DMS53 treated with DMSO at 0.1 percent for 48 hours (cell line): ENCODE results near the gene TMEM107.

Experiments used
- DNase-seq: peaks from one replicate; lab custom pipeline; 2025; ENCODE audit not compliant: unreplicated experiment; lab: John Stamatoyannopoulos, UW

TMEM107 gene

DNA sequence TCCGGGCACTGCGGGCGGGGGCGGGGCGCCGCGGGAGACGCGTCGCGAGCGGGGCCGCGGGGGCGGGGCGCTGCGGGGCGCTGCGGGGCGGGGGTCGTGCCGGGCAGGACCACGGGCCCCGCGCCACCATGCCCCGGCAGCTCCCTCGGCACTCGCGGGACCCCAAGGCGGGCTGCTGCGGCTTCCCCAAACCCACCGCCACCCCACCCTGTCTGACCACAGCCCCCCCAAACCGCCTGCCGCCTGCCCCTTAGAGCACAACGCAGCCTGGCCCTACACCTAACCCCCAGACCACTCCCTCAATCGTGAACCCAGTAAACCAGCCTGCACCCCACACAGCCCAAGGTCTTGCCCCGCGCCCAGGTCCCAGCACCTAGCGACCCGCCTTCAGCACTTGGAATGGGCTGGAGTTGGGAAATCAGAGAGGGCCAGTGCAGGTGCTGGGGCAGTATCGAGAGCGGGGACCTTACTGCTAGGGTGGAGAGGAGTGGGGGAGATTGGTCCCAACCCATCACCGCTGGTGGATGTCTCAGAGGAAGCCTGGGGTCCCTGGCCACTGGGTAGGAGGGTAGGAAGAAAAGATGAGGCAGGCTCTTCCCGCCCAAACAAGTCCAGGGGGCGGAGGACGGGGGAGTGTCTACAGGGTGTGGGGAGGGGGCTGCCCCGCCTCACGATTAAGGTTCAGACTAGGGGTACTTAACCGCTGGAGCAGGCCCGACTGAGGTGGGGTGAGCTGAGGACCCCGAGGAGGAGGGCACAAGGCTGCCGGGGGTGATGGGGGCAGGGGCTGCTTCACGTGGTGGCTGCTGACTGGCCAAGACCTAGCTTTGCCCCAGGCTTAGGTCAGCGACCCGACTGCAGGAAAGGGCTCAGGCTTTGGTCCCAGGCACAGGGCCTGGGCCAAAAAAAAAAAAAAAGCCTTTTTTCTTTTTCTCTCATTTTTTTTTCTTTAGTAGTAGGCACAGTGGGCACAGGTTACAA is 12.9 kb downstream of the TMEM107 start:
- DNase-seq = peak; percentile 24

DNA sequence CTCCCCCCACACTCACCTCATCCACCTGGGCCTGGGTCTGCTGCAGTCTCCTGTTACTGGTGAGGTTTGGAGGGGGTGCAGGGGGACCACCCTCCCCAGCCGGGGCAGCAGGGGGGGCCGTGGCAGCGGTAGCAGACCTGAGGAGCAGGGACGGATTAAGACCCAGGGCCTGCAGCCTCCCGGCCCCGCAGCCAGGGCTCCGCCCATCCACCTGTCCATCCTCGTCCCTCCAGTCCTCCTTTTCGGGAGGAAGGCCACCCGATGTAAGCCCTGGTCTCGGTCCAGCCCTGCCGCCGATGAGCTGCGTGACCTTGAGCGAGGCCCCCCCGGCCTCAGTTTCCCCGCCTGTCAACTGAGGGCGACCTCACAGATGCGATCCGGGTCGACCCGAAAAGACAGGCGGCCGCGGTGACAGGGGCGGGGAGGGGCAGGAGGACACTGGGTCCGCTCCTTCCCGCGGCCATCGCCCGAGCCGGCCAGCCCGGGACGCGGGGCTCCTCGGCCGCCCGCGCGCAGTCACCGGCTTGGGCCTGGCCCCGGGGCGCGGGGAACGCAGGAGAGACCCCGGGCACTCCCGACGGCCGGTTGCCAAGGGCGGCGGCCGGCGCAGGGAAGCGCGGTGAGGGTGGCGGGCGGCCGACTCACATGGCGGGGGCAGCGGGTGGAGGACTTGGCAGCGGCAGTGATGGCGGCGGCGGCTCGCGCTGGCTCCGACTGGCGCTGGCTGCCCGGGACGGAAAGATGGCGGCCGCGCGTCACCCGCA is 13.8 kb downstream of the TMEM107 start, which contains the start of gene VAMP2:
TSS of gene VAMP2 (minus strand) at position 716 of the 764 bp plus-strand sequence. CDS start at position 647, 69 bp downstream.
- DNase-seq = peak; percentile 58

DNA sequence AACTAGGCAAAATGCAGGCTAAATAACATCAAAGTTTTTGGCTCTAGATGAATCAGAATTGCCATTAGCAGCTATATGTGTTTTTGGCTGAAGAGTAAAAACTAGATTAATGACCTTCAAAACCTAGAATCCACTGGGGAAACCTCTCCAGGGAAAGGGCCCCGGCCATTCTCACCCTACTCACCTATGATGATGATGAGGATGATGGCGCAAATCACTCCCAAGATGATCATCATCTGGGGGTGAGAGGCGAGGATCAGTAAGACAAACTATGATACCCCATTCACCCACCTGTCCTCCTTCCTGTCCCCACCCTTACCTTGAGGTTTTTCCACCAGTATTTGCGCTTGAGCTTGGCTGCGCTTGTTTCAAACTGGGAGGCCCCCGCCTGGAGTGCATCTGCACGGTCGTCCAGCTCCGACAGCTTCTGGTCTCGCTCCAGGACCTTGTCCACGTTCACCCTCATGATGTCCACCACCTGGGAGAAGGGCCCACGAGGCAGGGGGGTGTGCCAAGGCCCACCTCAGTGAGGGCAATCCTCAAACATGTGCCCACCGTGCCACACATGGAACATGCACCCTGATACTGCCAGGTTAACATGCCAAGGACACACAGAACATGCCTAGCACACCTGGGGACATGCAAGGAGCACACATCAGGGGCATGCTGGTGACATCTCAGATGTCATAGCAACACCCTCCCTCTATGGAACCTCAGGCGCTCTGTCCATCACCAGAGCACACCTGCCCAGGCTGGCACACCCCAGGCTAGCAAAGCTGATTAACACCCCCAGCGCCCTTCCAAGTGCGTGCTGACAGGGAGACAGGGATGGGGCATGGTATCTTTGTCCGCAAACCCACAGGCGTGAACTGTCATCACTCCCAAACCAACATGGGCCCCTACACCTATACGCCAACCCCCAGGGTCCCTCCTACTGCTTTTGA is 14.6 kb downstream of the TMEM107 start:
- DNase-seq = no peak

DNA sequence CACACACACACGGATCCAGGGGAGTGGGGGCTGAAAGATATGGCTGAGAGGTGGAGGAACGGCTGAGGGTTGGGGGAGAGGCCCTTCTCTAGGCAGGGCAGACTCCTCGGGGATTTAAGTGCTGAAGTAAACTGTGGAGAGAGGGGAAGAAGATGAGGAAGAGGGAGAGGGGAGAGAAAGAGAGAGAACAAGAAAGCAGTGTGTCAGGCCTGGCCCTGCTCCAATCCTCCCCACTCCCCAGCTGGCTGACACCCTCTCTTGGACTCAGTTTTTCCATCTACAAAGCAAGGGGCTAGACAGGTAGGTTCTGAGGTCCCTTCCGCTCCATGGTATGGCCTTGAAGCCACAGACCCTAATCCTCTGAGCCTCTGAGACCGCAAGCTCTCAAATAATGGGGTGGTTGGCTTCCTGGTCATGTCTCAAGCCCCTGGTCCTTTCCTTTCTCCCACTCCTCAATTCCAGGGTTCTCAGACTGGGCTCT is 15.4 kb downstream of the TMEM107 start:
- DNase-seq = no peak

DNA sequence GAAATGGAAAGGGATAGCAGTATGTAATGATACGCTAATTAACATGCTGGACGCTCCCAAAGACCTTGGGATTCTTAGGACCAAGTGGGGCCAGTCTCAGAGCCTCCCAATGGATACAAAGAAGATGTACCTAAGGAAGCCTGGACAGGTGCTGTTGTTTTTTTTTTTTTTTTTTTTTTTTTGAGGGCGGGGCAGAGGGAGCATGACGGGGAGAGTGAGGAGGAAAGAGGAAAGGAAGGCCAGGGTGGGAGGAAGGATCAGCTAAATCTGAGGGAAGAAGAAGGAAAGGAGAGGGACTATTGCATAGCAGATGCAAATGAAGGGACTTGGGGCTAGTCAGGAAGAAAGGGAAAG is 16.0 kb downstream of the TMEM107 start:
- no peak for DNase-seq

DNA sequence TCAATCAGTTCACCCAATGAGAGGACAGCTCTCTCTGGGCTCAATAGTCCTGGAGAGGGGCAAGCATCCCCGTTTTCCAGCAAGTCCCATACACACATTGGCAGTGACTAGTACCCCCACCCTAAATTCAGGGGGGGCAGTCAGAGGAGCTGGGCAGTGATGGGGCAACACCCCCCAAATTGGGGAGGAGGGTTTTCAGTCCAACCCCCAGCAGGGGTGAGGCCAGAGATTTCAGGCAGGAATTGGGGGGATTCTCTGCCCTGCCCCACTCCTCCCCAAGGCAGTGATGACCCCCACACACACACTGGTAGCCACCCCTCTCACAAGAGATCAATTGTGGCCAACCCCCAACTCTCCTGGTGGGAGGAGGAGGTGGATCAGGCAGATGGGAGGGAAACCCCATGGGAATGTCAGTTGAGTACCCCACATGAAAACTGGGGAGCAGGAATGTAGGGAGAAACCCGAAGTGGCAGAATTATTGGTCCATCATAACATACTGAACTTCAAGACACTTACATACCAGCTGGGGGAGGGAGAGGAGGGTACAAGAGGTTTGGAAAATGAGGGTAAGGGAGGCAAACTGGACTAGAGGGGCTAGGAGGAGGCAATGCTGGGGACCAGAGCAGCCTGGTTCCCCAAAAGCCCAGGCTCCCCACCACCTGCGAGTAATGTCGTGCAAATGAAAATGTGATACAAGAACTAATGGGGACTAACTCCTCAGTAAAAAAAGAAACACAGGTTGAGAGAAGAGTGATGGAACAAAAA is 16.5 kb downstream of the TMEM107 start:
- no peak for DNase-seq

DNA sequence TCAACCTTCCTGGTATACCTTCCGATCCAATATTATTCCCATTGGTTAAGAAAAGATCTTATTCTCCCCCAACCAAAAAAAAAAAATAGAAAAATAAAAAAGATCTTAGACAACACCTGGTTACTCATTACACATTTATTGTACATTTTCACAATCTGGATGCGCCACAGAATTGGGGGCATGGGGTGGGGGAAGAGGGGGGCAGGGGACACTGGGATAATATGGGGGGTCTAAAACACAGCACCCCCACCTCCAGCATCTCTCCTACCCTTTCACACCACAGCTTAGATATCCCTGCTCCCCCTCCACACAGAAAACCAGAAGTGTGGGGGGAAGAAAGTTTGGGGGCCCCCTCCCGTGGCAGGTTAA is 17.2 kb downstream of the TMEM107 start:
- DNase-seq = no peak

DNA sequence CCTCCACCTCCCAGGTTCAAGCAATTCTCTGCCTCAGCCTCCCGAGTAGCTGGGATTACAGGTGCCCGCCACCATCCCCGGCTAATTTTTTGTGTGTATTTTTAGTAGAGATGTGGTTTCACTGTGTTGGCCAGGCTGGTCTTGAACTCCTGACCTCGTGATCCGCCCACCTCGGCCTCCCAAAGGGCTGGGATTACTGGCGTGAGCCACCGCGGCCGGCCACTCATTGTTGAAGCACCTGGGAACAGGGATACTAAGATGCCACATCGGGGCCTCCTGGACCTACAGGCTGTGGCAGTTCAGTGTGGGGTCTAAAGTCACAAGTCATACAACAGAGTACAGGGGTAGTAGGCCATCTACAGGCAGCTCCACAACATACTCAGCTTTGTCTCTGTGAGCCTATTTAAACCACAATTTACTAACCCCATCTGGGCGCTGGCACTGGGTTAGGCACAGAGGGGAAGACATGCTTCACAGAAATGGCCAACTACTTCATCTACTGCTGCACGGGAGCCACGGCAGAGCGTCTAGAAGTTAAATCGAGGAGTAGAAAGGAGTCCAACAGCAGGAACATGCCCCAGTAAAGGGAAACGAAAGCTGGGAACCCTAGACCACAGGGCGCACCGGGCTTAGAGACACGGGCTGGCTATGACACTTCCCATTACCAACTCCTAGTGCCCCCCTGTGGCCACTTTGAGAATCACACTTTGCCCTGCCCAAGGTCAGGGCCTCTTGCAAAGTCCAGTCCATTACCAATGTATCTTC is 17.7 kb downstream of the TMEM107 start:
- peak; percentile 95 for DNase-seq

DNA sequence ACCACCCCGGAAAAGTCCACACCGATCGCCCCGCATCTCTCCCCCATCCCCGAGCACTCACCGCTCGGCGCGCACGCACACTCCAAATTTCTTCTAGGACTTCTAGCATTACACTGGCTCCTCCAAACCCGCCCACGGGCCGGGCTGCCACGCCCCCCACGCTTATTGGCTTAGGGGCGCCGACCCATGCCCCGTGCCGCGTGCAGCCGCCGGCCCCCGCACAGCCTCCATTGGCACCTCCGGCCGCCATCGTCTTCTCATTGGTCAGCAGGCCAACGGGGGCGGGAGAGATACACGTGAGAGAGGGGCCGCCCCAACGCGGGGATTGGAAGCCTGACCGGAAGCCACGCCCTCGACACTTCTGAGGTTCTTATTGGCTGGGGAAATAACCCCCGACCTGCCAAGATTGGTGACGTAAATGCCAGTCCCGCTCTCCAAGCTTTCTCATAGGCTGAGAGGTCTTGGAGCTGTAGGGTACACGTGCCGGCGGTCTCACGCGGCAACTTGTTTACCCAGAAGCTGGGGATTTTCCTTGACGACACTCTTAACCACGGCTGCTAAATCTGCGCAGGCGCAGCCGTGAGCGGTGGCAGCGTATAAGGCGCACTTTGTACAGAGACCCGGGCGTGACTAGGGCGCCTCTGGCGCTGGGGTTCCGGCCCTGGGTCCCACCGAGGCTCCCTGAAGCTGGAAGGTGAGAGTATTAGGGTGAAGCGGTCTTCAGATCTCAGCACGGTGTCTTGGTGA is 19.8 kb downstream of the TMEM107 start:
- peak; percentile 100 for DNase-seq

DNA sequence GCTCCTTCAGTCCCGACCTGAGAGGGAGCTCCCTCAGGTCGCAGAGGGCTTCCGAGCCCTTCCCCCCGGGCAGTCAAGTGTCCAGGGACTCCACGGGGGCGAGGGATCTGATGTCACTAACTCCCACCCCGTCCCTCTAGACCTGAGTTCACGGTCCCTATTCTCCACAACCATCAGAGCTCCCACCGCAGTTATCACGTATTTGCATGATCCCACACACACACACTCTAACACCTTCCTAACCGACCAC is 20.3 kb downstream of the TMEM107 start:
- no peak for DNase-seq

DNA sequence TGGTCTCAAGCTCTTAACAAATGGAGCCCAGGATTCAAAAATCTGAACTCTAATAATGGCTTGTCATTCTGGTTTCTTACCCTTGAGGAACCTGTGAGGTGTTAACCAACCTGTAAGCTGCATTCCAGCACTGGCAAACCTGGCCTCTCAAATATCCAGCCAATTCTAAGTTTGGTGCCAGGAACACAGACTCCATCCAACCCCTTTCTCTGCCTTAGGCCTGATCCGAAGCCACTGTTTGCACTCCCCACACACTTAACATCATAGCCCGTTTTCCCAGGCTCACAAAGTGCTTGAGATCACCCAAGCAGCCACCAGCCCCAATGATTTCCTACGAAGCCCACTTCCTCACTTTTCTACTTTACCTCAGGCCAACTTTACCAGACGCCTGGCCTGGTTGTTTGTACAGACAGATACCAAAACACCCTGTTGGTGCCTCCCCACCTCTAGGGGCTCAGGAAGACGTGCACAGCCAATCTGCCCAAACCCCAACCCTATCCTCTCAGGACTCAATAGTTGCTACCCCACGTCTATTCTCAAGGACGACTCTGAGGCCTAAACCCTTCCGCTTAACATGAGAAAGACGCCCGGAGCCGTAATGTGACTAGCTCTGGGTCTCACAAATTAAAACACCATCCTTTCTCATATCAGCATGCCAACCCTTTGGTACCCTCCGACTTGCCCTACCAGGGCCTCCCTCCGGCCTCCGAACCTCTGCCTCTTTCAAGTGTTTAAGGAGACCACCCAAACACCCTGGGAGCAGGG is 20.8 kb downstream of the TMEM107 start:
- no peak for DNase-seq

DNA sequence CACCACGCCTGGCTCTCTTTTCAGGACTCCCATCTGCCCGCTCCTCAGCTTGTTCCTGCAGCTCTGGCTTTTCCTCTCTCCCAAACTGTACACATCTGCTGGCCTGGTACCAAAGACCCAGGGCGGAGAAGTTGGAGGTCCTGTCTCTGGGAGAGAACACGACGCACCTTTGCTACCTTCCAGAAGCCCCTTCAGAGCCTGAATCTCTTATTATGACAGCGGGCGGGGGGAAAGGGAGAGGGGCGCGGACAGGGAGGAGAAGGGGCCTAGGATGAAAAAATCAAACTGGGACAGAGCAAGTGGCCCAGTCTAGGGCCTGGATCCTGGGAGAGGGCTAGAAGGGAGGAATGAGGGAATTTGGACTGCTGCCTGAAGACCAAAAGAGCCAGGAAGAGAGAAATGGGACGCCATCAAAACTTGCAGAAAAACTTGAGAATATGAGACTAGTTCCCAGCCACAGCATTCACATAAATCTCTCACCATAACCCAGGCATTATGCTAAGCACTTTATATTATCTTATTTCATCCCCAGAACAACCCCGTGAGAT is 21.5 kb downstream of the TMEM107 start:
- DNase-seq = no peak

DNA sequence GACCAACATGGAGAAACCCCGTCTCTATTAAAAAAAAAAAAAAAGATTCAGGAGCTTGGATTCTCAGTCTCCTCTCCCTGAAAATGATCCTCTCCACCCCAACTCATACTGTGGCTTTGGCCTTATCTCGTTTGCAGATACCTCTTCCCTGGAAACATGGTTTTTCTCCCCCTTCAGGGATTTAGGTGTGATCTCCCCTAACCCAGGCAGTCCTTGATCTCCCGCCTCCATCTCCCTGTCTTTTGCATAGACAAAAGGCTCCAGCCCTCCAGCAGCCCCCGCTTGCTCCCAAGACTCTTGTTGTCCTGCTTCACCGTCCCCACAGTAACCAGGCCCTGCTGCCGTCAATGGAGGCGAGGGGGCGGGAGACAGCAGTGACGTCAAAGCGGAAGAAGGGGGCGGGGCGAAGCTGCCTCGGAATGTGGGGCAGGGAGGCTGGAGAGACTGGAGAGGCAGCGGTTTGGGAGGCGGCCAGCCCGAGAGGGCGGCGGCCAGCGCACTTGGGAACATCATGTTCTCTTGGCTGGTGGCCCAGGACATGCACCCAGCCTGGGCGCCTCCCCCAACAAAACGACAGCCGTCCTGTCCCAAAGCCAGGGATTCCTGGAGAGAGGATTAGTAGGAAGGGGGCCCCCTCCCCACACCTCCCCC is 22.1 kb downstream of the TMEM107 start:
- peak; percentile 56 for DNase-seq

DNA sequence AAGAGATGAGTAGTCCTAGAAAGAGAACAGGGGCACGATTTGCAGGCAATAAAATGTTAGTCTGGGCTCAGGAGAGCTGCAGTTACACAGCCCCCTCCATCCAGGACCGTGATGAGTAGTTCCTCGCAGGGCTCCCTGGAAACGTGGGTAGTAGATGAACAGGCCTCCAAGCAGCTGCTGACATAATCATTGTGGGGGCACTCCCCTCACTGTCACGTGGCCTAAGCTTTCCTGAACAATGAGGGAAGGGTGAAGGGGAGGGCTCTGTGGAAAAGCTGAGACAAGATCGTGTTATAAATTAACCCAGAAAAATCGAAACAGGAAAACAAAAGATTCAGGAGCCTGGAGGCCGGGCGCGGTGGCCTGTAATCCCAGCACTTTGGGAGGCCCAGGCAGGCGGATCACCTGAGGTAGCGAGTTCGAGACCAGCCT is 22.6 kb downstream of the TMEM107 start:
- peak; percentile 96 for DNase-seq

DNA sequence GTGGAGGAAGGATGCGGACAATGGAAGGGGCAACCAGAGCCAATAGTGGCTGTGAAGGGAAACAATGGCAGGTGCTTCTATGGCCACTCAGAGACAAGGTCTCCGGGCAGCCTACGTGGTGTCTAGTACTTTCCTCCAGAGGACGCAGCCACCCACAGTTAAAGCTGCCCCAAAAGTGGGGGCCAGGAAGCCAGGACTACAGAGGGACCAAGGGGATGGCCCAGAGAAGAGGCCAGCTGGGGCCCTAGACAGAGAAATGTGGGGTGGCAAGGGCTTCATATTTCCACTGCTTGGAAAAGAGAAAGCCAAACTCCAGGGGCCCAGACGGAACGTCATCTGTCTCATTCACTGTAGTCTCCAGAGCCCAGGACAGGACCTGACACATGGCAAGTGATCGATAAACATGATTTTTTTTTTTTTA is 23.1 kb downstream of the TMEM107 start:
- DNase-seq = no peak

DNA sequence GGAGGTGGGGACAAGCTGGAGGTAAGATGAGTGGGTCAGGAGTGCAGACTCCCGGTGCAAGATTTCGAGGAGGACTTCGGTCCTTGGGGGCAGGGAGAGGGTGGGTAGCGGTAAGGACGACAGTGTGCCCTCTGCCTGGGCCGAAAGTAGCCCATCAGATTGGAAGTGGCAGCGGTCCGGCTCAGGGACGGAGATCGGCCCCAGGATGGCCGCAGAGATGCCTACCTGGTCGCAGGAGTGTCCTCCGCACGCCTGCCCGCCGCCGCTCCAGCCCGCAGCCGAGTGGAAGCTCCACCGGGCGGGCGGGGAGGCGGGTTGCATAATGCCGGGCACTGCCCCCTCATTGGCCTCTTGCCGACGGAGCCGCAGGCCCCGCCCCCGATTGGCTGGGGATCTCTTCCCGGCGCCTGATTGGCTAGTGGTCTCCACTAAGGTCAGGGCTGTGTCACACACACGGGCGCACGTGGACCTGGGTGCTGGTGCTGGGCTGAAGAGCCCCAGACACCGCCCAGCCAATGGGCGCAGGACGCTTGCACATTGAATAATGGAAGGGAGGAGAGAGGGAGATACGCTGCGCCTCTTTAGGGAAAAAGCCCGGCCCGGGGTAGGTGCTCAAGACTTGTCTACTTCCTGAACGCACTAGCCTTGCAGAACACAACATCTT is 23.9 kb downstream of the TMEM107 start, which contains the start of gene PER1:
TSS of gene PER1 (minus strand) at position 293 of the 664 bp plus-strand sequence. CDS start 1,698 bp downstream, outside the sequence.
- DNase-seq = peak; percentile 99
